GF-D8 (cell line): Measurements from ENCODE around the gene EML1.
"Not testable (repeated sequence)": the region's sequence is repeated elsewhere in the genome, so short reads cannot be mapped to it uniquely, and the experiment has no call there.

Experiments
- DNase-seq: peaks from one replicate; lab custom pipeline; 2025; lab: John Stamatoyannopoulos, UW

Gene EML1

DNA sequence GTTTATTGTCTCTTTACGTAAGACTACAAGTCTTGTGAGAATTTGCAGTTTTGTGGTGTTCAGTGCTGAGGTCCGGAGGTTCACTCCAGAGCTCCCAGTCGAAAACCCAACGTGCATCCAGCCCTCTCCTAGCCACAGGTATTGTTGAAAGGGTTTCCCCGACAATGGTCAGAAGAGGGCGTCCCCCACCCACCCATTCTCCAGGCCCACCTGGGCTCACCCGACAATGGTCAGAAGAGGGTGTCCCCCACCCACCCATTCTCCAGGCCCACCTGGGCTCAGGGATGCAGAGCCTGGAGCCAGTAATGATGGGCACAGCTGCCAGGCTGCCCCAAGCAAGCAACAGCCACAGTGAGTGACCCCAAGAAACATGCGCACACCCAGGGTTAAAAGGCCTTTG lies 145.2 kb downstream of the EML1 start:
- no peak for DNase-seq

DNA sequence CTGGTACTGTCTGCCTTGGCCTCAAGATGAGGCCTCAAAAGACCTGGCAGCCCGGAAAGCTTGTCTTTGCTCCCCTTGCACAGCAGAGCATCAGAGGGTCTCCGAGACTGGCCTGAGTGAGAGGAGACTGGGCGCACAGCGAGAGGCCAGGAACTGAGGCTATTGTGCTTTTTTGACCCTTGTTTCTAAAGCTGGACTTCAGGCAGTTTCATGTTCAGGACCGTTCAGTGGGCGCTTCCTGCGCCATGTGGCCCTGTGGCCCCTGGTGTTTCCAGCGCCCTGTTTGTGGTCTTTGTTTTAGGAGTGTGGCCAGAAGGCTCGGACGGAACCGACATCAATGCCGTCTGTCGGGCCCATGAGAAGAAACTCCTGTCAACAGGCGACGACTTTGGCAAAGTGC lies 145.7 kb downstream of the EML1 start:
- DNase-seq: no peak

DNA sequence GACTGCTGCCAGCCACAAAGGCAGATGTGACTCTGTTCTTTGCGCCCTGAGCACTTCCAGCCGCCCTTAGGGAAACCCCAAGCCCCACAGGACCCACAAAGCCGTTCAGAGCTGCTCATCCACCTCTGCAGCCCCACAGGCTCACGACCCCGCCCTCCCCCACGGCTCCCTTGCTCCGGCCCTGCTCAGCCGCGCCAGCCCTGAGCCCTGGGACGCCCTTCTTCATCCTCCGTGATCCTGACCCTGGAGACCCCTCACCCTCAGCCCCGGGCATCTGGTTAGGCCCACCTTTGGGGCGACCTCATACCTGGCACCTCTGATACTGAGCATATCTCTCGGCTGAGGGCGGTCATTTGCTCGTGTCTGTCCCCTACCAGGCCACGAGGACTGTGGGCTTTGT lies 146.2 kb downstream of the EML1 start:
- DNase-seq: no peak

DNA sequence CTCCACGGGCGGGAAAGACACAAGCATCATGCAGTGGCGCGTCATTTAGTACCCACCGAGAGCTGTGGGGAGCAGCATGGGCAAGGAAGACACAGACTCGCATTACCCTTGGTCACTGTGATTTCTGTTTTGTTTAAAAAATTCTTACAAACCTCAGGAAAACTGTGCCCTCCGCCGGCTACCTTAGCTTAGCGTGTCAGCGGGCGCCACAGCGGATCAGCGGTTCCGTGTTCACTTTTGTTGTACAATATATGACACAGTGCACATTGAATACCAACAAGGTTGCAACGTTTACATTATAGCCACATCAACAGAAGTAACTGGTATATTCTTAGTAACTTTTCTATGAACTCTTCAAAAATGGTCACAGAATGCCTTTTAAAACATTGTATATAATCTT lies 146.9 kb downstream of the EML1 start:
- DNase-seq: no peak

DNA sequence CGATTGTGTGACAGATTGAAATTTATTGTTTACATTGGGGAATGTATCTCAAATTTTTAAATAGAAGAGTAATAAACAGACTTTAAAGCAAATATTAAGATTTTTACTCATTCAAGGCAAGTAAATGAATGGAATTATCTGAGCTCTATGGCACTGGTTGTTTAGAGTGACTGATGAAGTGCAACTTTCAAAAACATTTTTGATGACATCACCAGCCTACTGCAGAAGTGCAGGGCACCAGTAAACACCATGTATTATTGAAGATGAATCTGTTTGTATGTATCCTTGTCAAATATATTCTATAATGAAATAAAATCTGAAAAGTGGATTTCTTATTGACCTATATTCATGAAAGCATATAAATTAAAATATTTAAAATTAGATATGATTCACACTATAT lies 148.0 kb downstream of the EML1 start:
- no peak for DNase-seq

DNA sequence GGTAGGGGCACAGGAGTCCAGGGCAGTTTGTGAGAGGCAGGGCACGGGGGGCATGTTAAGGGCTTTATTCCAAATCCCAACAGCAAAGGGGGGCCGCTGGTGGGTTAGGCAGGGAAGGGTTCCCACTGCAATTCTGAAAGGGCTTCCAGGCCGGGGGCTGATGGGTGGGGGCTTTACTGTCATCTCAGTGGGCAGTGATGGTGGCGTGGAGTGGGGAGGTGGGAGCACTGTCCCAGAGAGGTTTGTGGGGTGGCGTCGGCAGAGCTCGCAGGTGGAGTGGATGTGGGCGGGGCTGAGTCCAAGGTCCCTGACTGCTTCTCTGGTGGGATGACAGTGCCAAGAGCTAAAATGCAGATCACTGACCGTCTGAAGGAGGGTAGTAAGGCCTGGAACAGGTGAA lies 150.4 kb downstream of the EML1 start:
- no peak for DNase-seq

DNA sequence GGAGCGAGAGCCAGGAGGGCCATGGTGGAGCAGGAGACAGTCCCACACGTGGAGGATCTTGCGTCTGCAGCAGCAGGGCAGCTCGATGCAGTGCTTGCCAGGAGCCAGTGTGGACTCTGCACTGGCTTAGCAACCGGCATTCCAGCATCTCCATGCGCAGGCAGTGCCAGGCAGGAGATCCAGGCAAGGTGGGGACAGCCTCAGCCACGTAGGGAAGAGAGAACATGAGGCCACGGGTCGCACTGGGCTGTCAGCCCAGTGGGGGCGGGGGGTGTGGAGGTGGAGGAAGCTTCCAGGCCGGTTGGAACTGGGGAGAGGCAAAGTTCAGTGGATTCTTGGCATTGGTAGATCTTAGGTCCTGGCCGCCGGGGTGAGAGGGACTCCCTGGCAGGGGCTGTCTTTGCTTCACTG lies 151.0 kb downstream of the EML1 start:
- DNase-seq: no peak

DNA sequence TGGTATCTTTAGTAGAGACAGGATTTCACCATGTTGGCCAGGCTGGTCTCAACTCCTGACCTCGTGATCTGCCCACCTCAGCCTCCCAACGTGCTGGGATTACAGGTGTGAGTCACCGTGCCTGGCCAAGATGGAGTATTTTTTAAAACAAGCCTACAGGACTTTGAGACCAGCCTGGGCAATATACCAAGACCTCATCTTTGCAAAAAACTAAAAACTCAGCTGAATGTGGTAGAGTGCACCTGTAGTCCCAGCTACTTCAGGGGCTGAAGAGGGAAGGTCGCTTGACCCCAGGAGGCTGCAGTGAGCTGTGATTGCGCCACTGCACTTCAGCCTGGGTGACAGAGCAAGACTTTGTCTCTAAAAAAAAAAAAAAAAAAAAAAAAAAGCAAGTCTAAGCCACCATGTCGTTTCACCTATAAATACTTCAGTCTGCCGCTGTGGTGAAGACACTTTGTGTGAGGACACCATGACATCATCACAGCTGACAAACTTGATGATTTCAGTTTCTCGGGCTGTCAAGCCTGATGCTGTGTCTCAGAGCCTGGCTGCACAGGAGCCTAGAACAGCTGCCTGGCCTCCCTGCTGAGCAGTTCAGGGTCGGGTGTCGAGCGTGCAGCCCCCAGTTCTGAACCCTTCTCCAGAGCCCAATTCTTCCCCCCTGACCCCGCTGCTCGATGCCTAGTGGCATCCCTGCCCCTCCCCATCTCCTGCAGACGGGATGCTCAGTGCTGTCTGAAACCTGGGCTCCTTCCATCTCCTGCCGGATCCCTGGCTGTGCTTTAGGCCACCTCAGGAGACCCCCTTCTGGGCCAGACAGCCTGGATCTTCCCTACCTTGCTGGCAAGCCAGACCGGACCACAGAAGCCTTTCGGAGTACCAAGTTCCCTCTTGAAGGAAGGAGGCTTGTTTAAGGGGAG lies 152.8 kb downstream of the EML1 start:
- DNase-seq: no peak

DNA sequence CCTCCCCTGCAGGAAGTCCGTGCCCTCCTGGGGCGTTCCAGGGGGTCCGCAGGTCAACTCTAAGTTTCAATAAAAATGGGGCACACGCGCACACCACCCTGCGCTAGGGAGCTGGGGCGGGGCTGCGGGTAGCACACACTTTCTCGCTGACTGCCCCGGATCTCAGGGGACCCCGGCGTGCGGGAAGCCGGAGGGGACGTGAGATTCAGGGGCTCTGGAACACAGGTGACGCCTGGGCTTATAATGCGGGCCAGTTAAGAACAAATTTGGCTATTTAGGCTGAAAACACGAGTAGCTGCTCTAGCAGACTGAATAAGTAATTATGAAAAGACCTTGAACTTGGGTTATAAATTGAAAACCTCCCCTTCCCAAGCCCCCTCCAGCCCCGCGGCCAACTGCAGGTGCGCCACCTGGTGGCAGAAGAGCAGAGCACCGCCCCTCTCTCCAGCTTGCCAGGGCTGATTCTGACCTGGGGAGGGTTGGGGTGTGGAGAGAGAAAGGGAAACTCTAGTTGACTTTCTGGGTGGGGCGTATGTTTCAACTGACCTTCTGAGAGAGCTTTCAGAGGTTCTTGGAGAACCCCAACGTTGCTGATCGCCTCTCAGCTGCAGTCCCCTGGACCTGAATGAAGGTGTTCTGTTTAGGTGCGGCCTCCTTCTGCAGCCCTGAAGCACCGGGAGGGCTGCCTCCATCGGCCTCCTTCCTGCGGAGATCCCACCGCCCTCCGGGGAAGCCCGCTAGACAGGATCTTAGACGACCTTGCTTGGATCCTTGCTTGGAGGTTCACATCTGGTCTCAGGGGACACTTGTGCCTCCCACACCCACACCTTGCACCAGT lies 153.7 kb downstream of the EML1 start:
- DNase-seq: no peak

DNA sequence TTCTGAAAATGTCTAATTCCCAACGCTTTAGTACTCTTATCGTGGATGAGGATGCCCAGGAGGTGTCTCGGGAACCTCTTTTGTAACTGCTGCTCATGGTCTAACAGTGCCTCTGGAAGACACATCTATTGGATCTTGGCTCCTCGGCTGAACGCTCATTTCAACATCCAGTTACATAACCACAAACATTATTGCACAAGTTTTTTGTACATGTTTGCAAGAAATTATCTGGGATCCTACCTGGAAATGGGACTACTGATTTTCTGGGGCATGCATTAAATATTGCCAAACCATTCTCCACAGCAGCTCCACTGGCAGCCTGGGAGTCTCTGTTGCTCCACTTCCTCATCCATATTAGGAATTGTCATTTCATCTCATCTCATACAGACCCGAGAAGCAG lies 154.5 kb downstream of the EML1 start:
- DNase-seq: no peak

DNA sequence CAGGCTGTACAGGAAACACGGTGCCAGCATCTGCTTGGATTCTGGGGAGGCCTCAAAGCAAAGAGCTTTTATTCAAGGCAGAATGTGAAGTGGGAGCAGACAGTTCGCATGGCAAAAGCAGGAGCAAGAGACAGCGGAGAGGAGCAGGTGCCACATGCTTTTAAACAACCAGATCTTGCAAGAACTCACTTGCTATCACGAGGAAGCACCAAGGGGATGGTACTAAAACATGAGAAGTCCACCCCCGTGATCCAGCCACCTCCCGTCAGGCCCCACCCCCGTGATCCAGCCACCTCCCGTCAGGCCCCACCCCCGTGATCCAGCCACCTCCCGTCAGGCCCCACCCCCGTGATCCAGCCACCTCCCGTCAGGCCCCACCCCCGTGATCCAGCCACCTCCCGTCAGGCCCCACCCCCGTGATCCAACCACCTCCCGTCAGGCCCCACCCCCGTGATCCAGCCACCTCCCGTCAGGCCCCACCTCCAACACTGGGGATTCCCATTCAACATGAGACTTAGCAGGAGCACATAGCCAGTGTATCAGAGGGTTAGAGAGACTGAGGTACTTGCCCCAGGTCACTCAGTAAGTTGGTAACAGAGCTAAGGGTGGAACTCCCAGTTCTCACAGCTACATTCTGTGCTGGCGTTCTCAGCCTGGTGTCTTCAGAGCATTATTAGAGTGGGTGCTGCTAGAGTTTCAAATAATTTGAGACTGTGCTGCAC lies 156.0 kb downstream of the EML1 start:
- not testable (repeated sequence) for DNase-seq

DNA sequence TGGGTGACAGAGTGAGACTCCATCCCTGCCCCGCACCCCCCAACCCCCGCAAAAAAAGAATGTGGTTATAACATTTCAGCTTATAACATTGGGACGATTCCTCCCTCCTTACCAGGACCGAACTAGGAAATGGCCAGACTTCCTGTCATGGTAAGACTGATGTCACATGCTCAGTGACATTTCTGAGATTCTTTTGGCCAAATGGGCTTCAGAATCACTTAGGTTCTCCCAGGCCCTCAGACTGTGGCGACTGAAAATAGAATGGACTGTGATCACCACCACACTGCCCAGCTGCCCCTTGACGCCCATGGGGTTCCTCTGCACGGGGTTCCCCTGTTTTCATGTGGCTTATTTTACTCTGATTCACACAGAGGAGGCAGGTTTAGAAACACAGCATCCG lies 157.0 kb downstream of the EML1 start:
- DNase-seq: no peak

DNA sequence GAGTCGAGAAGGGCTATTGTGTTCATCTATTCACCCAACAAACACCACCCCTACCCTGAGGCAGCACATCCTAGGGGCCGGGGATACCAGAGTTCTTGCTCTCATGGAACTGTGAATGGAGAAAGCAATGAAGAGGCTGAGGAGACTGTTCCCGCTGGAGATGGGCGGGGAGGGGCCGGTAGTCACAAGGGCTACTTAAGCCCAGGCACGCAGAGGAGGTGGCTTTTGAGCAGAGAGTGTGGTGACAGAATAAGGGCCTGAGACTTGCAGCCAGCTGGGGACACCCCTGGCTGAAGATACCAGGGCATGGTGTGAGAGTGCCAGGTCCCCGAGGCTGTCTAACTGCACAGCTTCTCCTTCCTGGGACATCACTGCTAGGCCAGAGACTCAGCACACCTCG lies 157.9 kb downstream of the EML1 start:
- no peak for DNase-seq

DNA sequence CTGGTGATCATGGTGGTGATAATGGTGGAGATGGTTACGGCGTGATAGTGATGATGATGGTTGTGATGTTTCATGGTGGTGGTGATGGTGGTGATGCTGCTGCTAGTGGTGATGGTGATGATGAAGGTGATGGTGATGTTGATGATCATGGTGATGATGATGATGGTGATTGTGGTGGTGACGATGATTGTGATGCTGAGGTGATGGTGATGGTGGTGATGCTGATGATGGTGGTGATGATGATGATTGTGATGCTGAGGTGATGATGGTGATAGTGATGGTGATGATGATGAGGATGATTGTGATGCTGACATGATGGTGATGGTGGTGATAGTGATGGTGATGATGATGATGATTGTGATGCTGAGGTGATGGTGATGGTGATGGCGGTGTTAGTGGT lies 158.8 kb downstream of the EML1 start:
- DNase-seq: no peak

DNA sequence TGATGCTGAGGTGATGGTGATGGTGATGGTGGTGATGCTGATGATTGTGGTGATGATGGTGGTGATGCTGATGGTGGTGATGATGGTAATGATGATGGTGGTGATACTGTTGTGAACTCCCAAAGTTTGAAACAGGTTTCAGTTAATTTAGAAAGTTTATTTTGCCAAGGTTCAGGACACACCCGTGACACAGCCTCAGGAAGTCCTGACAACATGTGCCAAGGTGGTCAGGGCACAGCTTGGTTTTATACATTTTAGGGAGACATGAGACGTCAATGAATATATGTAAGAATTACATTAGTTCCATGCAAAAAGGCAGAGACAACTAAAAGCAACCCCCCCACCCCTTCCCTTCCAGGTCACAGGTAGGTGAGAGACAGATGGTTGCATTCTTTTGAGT lies 159.2 kb downstream of the EML1 start:
- DNase-seq: no peak

DNA sequence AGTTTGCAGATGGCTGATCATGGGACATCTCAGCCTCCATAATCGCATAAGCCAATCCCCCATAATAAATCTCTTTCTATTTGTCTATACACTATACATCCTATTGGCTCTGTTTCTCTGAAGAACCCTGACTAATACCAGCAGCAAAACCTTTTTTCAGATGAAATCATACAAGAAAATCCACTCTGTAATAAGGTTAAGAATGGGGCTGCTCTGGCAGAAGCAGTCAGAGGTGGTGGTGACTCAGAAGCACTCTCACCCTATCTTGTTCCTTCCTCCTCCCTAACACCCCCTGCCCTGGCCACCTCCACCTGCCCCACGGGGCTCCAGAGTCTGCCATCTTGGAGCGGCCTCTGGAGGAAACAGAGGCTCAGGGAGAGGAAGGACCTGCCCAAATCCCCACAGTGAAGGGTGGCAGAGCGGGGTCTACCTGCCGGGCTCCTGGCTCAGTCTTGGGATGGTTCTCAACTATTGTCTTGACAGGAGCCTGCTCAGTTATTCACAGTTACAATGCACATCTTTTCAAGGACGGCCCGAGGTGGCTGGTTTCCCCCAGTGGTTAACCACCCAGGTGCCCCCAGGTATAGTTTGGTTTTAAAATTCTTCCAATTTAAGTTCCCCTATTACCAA lies 162.7 kb downstream of the EML1 start:
- DNase-seq: no peak

DNA sequence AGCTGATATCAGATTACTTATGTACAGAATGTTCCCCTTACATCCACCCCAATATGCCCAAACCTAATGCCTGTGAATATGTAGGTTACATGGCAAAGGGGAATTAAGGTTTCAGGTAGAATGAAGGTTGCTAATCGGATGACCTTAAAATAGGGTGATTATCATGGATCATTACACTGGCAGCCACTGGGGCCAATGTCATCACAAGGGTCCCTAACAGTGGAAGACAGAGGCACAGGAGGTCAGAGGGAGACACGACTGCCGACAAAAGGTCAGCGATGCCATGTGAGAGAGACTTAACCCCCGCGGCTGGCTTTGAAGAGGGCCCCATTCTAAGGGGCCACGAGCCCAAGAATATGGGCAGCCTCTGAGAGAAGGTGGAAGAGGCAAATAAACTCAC lies 165.2 kb downstream of the EML1 start:
- DNase-seq: no peak

DNA sequence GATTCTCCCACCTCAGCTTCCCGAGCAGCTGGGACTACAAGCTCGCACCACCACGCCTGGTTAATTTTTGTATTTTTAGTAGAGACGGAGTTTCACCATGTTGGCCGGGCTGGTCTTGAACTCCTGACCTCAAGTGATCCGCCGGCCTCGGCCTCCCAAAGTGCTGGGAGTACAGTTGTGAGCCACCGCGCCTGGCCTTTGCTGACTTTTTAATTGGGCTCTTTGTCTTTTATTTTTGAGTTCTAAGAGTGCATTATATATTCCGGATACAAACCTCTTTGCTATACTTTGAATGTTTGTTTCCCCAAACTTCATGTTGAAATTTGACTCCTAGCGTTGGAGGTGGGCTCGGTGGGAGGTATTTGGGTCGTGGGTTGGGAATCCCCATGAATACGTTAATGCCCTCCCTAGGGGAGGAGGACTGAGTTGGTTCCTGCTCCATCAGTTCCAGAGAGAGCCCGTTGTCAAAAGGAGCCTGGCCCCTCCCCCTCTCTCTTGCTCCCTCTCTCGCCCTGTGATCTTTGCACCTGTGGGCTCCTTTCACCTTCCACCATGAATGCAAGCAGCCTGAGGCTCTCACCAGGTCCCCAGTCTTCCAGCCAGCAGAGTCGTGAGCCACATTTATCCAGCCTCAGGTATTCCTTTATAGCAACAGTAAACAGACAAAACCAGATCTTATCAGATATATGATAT lies 168.8 kb downstream of the EML1 start:
- no peak for DNase-seq

DNA sequence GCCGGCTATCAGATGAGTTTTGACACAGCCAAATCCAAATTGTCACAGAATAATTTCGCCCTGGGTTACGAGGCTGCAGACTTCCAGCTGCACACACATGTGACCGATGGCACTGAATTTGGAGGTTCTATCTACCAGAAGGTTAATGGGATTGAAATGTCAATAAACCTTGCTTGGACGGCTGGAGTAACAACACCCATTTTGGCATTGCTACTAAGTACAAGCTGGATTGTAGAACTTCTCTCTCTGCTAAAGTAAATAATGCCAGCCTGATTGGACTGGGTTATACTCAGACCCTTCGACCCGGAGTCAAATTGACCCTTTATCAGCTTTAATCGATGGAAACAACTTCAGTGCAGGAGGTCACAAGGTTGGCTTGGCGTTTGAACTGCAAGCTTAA lies 171.8 kb downstream of the EML1 start:
- DNase-seq: no peak

DNA sequence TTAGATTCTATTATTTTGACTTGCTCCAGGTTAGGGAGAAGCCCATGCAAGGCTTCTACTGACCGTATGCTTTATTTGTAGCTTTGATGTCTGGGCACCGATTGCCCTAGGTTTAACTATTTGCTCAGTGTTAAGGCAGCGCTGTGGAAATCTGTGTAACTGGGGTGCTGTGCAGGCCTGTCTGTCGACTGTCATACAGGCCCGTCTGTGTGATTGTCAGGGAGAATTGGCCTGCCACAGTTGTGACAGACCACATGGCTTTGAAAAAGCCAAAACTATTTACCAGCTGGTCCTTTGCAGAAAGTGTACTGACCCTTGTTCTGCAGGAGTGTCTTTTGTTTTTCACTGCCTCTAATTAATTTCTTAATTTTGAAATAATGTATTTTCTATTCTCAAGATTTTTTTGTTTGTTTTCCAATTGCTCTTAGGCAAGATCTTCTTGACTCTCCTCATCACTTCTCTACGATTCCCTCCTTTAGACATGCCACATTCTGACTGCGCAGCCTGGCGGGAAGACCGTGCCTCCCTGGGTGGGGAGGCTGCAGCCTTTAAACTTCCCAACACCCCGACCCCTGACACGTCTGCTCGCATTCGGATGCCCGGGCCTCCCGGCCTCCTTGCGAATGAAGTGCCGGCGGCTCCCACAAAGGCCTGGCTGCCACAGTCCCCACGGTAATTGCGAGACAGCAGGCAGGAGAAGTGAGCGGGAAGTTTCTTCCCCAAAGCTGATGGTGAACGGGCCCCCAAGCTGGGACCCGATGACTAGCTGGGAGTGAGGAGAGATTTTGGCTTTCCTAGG lies 173.0 kb downstream of the EML1 start:
- DNase-seq: no peak

DNA sequence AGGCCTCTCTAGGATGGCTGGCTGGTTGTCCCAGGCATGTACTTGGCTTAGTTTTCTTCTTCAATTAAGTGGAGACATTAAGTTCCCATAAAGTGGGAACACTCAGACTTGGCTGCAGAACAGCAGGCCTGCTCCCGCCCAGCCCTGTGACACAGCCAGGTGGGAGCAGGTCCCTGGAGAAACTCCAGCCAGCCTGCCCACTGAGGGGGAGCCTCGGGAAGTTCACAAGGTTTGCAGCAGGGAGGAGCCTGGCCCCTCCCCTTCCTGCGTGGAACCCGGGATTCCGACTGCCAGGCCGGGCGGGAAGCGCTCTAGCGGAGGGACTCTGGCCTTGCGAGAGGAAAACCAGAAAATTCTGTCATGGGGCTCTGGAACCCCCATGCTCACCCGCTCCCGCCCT lies 173.7 kb downstream of the EML1 start:
- DNase-seq: no peak
